Activated CD4-positive, alpha-beta T cell treated with anti-CD3 and anti-CD28 coated beads, Interleukin-2, amount 50 U/mL, for 24 hours (primary cell): ENCODE results near the gene BRME1.
"Not testable (repeated sequence)": the region's sequence is repeated elsewhere in the genome, so short reads cannot be mapped to it uniquely, and the experiment has no call there.

ENCODE experiments used
- DNase-seq, 2 donors: peaks; one replicate each; pipeline ENCODE4 v3.0.0-alpha.2; 2020; ENCODE audit warnings: low read depth in 1 of 2, low spot score in 1 of 2

The BRME1 gene

DNA sequence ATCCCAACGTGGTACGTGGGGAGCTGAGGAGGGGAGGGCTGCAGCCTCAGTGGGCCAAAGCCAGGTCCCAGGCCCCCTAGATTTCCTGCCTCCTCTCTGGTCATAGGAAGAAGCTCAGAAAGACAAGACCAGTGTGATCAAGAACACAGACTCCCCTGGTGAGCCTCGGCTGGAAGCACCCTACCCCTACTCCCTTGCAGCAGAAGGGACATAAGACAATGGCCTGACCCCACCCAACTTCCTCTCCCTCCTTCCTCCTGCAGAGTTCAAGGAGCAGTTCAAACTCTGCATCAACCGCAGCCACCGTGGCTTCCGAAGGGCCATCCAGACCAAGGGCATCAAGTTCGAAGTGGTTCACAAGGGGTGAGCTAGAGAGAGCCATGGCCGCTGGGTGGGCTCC is 20.8 kb upstream of the BRME1 start:
- no peak for DNase-seq

DNA sequence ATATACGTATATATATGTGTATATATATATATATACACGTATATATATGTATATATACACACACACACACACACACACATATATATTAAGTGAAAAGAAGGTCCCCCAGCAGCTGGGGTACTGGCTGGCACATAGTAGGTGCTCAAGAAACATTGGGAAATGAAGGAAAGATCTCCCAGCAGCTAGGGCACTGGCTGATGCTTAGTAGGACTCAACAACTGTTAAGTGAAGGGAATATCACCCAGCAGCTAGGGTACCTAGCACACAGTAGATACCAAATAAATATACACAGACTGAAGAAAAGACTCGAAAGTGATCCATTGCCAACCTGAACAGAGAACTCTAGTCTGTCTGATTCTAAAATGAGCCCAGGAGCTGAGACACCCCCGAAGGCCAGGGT is 20.1 kb upstream of the BRME1 start:
- DNase-seq: no peak

GRCh38 chr19:13923194-13923987 is 17.5 kb upstream of the BRME1 start:
- DNase-seq: no peak

GRCh38 chr19:13922118-13922517 is 16.2 kb upstream of the BRME1 start:
- not testable (repeated sequence) for DNase-seq

DNA sequence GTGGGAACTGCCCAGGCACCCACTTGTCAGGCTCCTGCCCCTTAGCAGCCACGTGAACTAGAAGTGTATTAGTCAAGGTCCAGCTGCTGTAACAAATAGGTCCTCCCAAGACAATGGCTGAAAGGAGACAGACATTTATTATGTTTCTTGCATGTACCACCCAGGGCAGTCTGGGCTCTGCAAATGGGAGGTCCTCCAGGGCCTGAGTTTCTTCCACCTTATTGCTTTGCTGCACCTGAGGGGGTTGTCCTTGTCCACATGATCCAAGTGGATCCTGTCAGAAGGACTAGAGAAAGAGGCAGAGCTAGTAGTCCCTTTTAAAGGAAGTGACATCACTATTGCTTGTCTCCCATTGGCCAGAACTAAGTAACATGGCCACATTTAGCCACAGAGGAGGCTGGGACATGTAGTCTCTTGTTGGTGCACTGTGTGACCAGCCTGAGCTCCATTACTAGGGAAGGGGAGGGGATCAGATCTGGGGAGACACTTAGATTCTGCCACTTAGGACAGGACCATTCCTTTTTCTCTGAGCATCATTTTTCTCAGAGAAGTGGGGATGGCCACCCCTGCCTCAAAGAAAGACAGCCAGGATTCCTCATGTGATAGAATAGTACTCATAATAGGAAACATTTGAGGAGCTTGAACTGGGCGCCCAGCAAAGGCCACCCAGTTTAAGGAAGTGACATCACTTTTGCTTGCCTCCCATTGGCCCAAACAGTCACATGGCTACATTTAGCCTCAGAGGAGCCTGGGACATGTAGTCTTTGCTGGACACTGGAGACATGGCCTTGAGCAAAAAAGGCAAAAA is 15.2 kb upstream of the BRME1 start:
- DNase-seq: no peak

- no peak for DNase-seq
Measured at GRCh38 chr19:13920524-13920923, 14.6 kb upstream of the BRME1 start.

GRCh38 chr19:13918726-13919411 is 13.0 kb upstream of the BRME1 start:
- no peak for DNase-seq

GRCh38 chr19:13917888-13918406 is 12.0 kb upstream of the BRME1 start:
- no peak for DNase-seq

DNA sequence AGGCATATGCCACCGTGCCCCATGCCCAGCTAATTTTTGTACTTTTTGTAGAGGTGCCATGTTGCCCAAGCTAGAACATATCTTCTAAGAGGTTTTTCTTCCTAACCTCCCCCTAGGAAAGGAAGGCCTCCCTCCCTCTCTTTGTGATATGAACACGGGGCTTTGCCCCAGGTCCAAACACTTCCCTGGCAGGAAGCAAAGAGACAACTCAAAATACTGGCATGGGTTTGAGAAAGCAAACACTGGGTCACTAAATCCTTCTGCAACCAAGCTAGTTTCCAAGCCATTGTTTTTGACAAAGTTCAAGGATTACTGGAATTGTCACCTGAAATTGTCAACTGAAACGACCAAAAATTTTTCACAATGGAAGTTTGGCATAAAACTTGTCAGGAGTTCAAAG is 8.9 kb upstream of the BRME1 start:
- DNase-seq: no peak

- no peak for DNase-seq
Measured at GRCh38 chr19:13913352-13913751, 7.4 kb upstream of the BRME1 start.

DNA sequence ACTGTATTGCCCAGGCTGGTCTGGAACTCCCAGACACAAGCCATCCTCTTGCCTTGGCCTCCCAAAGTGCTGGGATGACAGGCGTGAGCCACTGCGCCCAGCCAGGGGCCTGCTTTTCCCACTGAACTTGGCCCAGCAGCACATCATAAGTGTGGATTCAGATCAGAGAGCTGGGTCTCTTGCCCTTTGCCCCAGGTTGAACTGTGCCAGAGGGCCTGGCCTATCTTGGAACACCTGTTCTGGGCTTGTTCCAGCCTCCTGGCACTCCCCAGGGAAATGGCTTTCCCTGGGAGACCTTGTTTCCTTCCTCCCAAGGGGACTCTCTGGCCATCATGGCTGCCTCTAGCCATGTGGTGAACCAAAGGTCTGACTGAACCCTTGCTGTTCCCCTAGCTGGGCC is 3.5 kb upstream of the BRME1 start:
- DNase-seq: no peak

GRCh38 chr19:13908674-13909073 is 2.8 kb upstream of the BRME1 start:
- DNase-seq: no peak

DNA sequence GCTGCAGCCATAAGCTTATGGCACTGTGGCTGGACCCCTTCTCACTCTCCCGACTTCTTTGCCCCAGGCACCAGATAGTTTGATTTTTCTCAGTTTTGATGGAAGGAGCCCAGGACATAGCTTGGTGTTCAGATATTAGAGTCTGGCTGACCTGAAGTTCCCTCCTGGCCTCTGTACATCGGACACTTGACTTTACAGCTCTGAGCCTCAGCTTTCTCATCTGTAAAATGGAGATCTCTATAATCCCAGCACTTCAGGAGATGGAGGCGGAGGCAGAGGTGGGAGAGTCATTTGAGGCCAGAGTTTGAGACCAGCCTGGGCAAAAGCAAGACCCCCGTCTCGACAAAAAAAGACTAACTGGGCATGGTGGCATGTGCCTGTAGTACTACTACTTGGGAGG is 993 bp upstream of the BRME1 start:
- no peak for DNase-seq

GRCh38 chr19:13906521-13906904 is 596 bp upstream of the BRME1 start:
- DNase-seq: no peak

DNA sequence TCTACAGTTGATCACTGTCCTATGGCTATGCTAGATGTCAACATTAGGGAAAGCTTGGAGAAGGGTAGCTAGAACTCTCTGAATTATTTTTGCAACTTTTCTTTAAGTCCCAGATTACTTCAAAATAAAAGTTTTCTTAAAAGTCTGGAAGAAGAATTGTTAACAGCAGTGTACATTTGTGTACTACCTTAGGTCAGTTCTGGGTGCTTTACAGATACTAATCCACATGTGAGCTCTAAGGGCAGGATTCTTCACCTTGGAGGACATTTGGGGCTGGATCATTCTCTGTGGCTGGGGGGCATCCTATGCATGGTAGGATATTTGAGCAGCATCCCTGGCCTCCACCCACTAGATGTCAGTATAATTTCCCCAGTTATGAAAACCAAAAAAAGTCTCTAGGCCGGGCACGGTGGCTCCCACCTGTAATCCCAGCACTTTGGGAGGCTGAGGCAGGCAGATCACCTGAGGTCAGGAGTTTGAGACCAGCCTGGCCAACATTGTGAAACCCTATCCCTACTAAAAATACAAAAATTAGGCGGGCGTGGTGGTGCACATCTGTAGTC is 2.8 kb downstream of the BRME1 start:
- peak in 1 of 2 donors; percentile 15 for DNase-seq

GRCh38 chr19:13899912-13900584 is 5.9 kb downstream of the BRME1 start:
- DNase-seq: no peak

DNA sequence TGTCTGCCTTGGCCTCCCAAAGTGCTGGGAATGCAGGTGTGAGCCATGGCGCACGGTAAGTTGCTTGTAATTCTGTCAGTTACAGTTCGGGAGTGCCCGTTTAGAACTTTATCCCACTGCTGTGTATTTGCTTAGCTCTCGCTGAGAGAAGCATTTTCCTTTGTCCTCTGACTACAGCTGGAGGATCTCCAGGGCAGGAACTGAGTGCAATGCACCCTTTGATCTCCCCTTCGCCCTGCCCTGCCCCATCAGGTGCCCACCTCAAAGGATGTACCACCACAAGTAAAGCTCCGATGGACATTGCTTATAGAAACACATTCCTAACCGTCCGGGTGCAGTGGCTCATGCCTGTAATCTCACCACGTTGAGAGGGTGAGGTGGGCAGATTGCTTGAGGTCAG is 6.5 kb downstream of the BRME1 start:
- DNase-seq: no peak

DNA sequence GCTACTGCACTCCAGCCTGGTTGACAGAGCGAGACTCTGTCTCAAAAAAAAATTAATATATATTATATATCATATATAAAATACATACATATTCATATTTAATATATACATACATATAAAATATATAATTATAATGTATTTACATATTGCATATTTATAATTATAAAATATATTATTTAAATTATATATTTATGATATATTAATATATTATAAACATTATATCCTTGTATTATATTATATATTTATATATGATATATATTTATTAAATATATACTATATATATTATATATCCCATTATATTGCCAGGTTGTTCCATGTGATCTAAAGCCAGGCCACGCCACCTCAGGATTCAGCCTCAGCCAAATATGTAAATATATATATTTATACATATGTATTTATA is 9.7 kb downstream of the BRME1 start:
- no peak for DNase-seq

DNA sequence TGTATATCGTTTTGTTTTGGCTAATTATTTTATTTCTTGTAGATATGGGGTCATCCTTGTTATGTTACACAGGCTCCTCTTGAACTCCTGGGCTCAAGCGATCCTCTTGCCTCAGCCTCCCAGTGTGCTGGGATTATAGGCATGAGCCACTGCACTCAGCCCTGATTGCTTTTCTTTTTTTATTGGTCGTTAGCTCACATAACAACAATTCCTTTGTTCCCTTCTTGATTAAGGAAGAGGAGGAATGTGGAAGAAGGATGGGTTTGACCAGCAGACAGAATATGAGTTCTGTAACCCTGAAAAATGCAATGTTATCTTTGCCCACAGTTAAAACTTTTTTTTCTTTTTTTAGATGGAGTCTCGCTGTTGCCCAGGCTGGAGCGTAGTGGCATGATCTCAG is 11.4 kb downstream of the BRME1 start:
- no peak for DNase-seq

GRCh38 chr19:13892870-13893269 is 13.0 kb downstream of the BRME1 start:
- DNase-seq: no peak

DNA sequence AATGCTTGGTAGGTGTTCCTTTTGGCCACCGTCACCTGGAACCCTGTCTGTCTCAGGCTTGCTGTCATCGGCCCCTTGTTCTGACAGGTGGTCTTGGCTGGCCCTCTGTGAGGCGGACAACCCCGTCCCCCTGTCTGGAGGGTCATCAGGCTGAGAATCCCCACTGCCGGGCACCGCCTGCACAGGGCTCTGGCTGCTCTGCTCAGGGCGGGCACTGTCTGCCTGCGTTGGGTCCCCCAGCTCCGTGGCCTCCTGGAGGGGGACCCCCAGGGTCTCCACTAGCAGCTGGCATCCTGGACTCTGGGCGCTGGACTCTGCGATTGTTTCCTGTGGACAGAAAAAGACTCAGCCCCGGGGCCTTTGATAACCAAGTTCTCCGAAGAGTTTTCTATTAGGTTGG is 15.8 kb downstream of the BRME1 start:
- DNase-seq: no peak
